SK-N-MC (cell line): Measurements from ENCODE around the gene SPTBN4.
"Not testable (repeated sequence)": the region's sequence is repeated elsewhere in the genome, so short reads cannot be mapped to it uniquely, and the experiment has no call there.

Experiments used
- DNase-seq: peaks from one replicate; pipeline ENCODE4 v3.0.0-alpha.2; 2011; ENCODE audit warnings: low read depth, low spot score
- H3K27ac ChIP-seq: fragments of 200-600 bp; sonication (generic); 2 replicates; pipeline ENCODE4 v1.5.1; 2016; ENCODE audit warnings: mixed run types
- H3K36me3 ChIP-seq: fragments of 200-600 bp; sonication (generic); 2 replicates; pipeline ENCODE4 v1.6.1; 2017; ENCODE audit warnings: antibody characterized with exemption, low read length, mixed read lengths; ENCODE audit not compliant: insufficient read depth
- H3K4me3 ChIP-seq: fragments of 200-600 bp; sonication (generic); 2 replicates; pipeline ENCODE4 v1.5.1; 2016
- H3K9ac ChIP-seq: fragments of 200-600 bp; sonication (generic); 2 replicates; pipeline ENCODE4 v1.8.0; 2017; ENCODE audit warnings: mixed run types, mixed read lengths; ENCODE audit not compliant: insufficient read length
- H3K9me3 ChIP-seq: fragments of 200-600 bp; sonication (generic); 2 replicates; pipeline ENCODE4 v1.6.1; 2017; ENCODE audit warnings: low read depth, mild to moderate bottlenecking, antibody characterized with exemption, low read length, moderate library complexity, mixed read lengths
- EZH2 ChIP-seq: fragments of 200-600 bp; sonication (generic); IDR thresholded peaks from one replicate; pipeline ENCODE4 v1.6.1; 2017; ENCODE audit warnings: antibody characterized with exemption
- FOXP2 ChIP-seq: optimal IDR thresholded peaks from 2 replicates; pipeline ENCODE3; 2011; ENCODE audit warnings: mild to moderate bottlenecking, moderate library complexity; ENCODE audit not compliant: insufficient read depth; ENCODE audit errors: extremely low read length, control extremely low read depth
- POLR2AphosphoS5 ChIP-seq: IDR thresholded peaks from 2 replicates; pipeline ENCODE4 v1.6.1; 2012; ENCODE audit warnings: mild to moderate bottlenecking, low read depth, low read length, borderline replicate concordance

The SPTBN4 gene

DNA sequence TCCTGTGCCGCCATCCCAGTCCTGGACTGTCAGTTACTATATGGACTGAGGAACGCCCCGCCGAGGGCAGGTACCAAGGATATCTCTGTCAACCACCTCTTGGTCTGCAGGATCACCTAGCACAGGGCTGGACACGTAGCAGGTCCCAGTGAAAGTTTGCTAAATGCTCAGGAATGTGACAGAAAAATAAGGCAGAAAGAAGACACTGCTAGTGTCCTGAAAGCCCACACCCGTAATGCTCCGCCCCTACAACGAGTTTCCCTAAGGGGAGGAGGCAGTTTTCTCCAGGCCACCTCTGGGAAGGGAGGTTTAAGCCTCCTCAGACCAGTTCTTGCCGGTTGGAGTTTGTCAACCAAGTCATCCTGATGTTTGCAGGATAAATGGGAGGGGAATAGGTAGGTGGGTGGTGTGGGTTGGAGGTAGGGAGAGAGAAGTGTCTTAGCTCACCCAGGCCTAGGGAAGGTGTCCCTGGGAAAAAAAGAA, 21.0 kb upstream of the SPTBN4 start:
- DNase-seq, result no peak

GRCh38 chr19:40446263-40446784, 20.5 kb upstream of the SPTBN4 start:
- TF ChIP-seq EZH2 (no peak), POLR2AphosphoS5 (no peak), FOXP2 (no peak)
- no peak overlapping the region for H3K27ac ChIP-seq
- no peaks in the 10 kb centered on the region for H3K9me3 ChIP-seq
- peaks cover 10% of the 10 kb centered on the region for H3K36me3 ChIP-seq
- DNase-seq, result no peak
- H3K4me3 ChIP-seq, result no peak overlapping the region
- H3K9ac ChIP-seq, result no peak overlapping the region

More for the DNA sequence above, 21.0 kb upstream of the SPTBN4 start:
- H3K9me3 ChIP-seq, result no peaks in the 10 kb centered on the region
- H3K36me3 ChIP-seq, result peaks cover 15% of the 10 kb centered on the region
- H3K4me3 ChIP-seq, result no peak overlapping the region
- no peak overlapping the region for H3K9ac ChIP-seq
- TF ChIP-seq FOXP2 (no peak), POLR2AphosphoS5 (no peak), EZH2 (no peak)
- H3K27ac ChIP-seq, result no peak overlapping the region

- no peak for TF ChIP-seq EZH2
- no peak for TF ChIP-seq POLR2AphosphoS5
- TF ChIP-seq FOXP2, result no peak
- no peaks in the 10 kb centered on the region for H3K9me3 ChIP-seq
- DNase-seq, result no peak
- H3K27ac ChIP-seq, result no peak overlapping the region
- no peak overlapping the region for H3K9ac ChIP-seq
- H3K36me3 ChIP-seq, result no peaks in the 10 kb centered on the region
- H3K4me3 ChIP-seq, result no peak overlapping the region
Observed at GRCh38 chr19:40449506-40449905, 17.3 kb upstream of the SPTBN4 start.

DNA sequence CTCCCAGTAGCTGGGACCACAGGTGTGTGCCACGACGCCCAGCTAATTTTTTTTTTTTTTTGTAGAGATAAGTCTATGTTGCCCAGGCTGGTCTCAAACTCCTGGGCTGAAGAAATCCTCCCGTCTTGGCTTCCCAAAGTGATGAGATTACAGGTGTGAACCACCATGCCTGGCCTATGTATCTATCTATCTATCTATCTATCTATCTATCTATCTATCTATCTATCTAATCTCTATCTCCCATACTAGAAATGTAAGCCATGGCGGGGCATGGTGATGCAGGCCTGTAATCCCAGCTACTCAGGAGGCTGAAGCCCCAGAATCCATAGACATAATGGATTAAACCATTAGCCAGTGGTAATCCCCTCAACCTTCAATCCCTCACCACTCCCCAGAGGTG, 16.1 kb upstream of the SPTBN4 start:
- Histone ChIP-seq H3K4me3 (no peak overlapping the region), H3K9ac (no peak overlapping the region), H3K27ac (no peak overlapping the region), H3K36me3 (no peaks in the 10 kb centered on the region), H3K9me3 (no peaks in the 10 kb centered on the region)
- DNase-seq, result no peak
- TF ChIP-seq POLR2AphosphoS5 (no peak), FOXP2 (no peak), EZH2 (no peak)

- H3K9me3 ChIP-seq, result no peaks in the 10 kb centered on the region
- DNase-seq, result no peak
- H3K36me3 ChIP-seq, result no peaks in the 10 kb centered on the region
- H3K9ac ChIP-seq, result no peak overlapping the region
- no peak overlapping the region for H3K27ac ChIP-seq
- no peak overlapping the region for H3K4me3 ChIP-seq
- TF ChIP-seq POLR2AphosphoS5, result no peak
Observed at GRCh38 chr19:40452016-40452415, 14.8 kb upstream of the SPTBN4 start.

DNA sequence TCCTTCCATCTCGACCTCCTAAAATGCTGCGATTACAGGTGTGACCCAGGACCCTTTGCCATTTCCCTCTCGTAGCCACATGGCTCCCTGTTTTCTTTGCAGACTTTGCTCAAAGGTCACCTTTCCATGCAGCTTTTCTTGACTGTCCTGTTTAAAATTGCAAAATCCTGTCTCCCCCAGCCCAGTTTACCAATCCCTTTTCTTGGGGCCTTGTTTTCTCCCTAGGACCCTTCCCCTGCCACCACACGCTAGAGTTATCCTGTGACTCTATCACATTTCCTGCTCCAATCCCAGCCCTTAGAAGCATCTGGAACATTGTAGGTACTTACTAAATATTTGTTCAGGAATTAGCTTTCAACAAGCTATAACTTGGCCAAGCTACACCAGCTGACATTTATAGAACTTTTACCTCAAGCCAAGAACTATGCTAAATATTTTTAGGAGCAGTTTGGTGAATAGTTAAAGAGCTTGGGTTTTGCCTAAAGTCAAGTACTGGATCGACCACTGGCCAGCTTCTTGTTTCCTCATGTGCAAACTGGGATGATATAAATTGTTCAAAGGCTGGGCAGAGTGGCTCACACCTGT, 13.6 kb upstream of the SPTBN4 start:
- H3K4me3 ChIP-seq, result no peak overlapping the region
- no peak overlapping the region for H3K27ac ChIP-seq
- H3K36me3 ChIP-seq, result no peaks in the 10 kb centered on the region
- no peak for TF ChIP-seq FOXP2
- no peak for TF ChIP-seq POLR2AphosphoS5
- TF ChIP-seq EZH2, result no peak
- no peak for DNase-seq
- H3K9ac ChIP-seq, result no peak overlapping the region
- H3K9me3 ChIP-seq, result no peaks in the 10 kb centered on the region

DNA sequence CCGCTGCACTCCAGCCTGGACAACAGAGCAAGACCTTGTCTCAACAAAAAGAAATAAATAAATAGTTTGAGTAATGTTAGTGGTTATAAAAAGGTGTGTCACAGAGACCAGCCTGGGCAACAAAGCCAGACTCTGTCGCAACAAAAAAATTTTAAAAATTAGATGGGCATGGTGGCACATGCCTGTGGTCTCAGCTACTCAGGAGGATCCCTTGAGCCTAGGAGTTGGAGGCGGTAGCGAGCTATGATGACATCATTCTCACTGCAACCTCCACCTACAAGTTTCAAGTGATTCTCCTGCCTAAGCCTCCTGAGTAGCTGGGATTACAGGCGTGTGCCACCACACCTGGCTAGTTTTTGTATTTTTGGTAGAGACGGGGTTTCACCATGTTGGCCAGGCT, 12.9 kb upstream of the SPTBN4 start:
- DNase-seq, H3K27ac ChIP-seq, H3K4me3 ChIP-seq: not testable (repeated sequence)

DNA sequence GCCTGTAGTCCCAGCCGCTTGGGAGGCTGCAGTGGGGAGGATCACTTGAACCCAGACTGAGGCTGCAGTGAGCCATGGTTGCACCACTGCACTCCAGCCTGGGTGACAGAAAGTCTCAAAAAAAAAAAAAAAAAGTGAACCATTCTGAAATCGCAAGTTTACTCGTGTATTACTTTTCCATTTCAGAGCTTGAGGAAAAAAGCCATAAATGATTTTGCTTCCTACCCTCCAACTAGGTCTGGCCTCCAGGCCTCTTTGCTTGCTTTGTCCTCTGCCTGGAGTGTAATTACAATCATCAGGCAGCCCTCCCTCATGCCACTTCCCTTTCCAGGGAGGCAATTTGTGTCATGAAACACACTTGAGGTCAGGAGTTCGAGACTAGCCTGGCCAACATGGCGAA, 9.8 kb upstream of the SPTBN4 start:
- no peak overlapping the region for H3K4me3 ChIP-seq
- no peaks in the 10 kb centered on the region for H3K36me3 ChIP-seq
- no peak for TF ChIP-seq FOXP2
- TF ChIP-seq EZH2, result no peak
- no peak overlapping the region for H3K9ac ChIP-seq
- no peaks in the 10 kb centered on the region for H3K9me3 ChIP-seq
- DNase-seq, result no peak
- no peak overlapping the region for H3K27ac ChIP-seq

More for the DNA sequence above, 12.9 kb upstream of the SPTBN4 start:
- not testable (repeated sequence) for H3K9ac ChIP-seq, H3K36me3 ChIP-seq, H3K9me3 ChIP-seq

DNA sequence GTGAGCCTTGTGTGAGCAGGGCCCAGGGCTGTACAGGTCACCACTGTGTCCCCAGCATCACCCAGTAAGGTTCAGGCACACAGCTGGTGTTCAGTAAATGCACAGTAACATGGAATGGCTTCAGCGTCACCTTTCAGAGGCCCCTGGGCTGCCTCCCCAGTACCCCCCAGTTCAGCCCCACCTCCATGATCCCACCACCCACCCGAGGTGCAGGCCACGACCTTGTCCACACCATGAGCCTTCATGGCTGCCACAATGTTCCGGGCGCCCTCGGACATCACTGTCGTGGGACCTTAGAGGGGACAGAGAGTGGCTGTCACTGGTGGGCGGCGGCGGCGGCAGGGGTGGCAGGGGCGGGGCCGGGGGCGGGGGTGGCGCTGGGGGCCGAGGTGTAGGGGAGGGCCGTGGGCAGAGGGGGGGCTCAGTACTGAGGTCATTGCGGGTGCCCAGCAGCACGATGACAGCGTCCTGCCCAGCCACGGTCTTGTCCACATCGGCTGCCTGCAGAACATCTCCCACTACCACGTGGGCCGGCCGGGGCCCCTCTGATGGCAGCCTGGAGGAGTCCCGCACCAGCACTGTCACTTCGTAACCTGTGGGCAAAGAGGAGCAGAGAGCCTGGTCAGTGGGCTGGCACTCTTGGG, 8.7 kb upstream of the SPTBN4 start:
- Histone ChIP-seq H3K9me3 (no peaks in the 10 kb centered on the region), H3K9ac (no peak overlapping the region), H3K36me3 (no peaks in the 10 kb centered on the region), H3K4me3 (no peak overlapping the region), H3K27ac (no peak overlapping the region)
- TF ChIP-seq EZH2 (no peak), FOXP2 (no peak), POLR2AphosphoS5 (no peak)
- DNase-seq, result no peak
